K562 (cell line): Measurements from ENCODE around the gene PPP1R12C. TPM values are rescaled to one million over a fixed set of nuclear protein-coding genes. Genes with fewer than 3 reads are reported as not detected.
A peak's percentile ranks its signal among the peaks of the same experiment; 100 is the strongest.

Source experiments
- BRD4 ChIP-seq: fragments of 200-600 bp; sonication (generic); IDR thresholded peaks from 2 replicates; pipeline ENCODE4 v1.6.1; 2017; ENCODE audit warnings: inconsistent platforms
- CHD2 ChIP-seq: IDR thresholded peaks from 2 replicates; pipeline ENCODE4 v1.6.1; 2011; ENCODE audit warnings: low read depth, low read length
- MTA1 ChIP-seq: fragments of 450-650 bp; IDR thresholded peaks from 2 replicates; pipeline ENCODE4 v1.6.1; 2017; ENCODE audit warnings: borderline replicate concordance
- RFX1 ChIP-seq: fragments of 450-650 bp; IDR thresholded peaks from 2 replicates; pipeline ENCODE4 v1.6.1; 2016; ENCODE audit warnings: mild to moderate bottlenecking, moderate library complexity
- ZNF134 ChIP-seq: fragments of 250-450 bp; sonication (Bioruptor Pico); conservative IDR thresholded peaks from 2 replicates; pipeline ENCODE4 v1.4.0; 2020
- polyA plus RNA-seq, 8 experiments: library from polyadenylated mRNA; depleted of rRNA in 4 of 8; stranded (reverse) in 5 of 8; unstranded in 3 of 8; fragments of >200 nt; fragmentation: Nextera tagmentation in 2 of 8; fragmentation: Illumina TruSeq in 1 of 8; extraction: Ambion mirVana in 2 of 8; extraction: Trizol in 1 of 8; gene quantifications; 2 replicates each; pipeline versions ENCODE4 v1.2.1 to v1.2.3, GENCODE V29; 2011 to 2014; ENCODE audit warnings: inconsistent platforms in 1 of 8, missing spikeins in 1 of 8
- total RNA-seq, 7 experiments: library from RNA; depleted of rRNA in 6 of 7; stranded (reverse); fragments of >200 nt in 6 of 7; fragmentation: Illumina TruSeq in 2 of 7; extraction: Trizol in 2 of 7; gene quantifications; 2 replicates each; pipeline versions ENCODE4 v1.2.1 to v1.2.3, GENCODE V29; 2011 to 2021; ENCODE audit warnings: low replicate concordance in 1 of 7
- TF ChIP-seq, protein P1 (sequence below): fragments of 250-450 bp; sonication (Bioruptor Pico); IDR thresholded peaks from 2 replicates; pipeline ENCODE4 v1.4.0; 2020
- TF ChIP-seq, protein P2 (sequence below): fragments of 200-800 bp; sonication (Bioruptor generic); IDR thresholded peaks from 2 replicates; pipeline ENCODE4 v1.6.1; 2017; ENCODE audit warnings: missing genetic modification characterization, missing compliant biosample characterization

Gene PPP1R12C
- total and polyA plus RNA-seq, 9 of the 15 experiments (the other 6 are each of a cell fraction or from before 2014, with no cell fraction given): 1.8 to 136 (median 33.7) TPM

DNA sequence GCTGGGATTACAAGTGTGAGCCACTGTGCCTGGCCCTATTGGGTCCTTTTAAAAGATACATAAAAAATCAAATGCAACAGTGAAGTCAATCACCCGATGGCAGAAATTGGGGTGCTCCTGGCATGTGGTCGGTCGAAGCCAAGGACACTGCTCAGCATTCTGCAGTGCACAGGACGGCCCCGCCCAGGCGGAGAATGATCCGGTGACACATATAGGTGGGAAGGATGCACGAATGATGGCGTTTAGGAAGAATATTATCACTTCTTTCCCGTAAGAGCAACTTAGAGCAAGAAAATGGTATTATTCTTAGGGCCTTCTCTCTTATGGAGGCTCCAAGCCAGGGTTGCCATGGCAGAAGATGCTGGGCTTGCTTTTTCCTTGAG lies 76.2 kb downstream of the PPP1R12C start (continued):
- TF ChIP-seq, protein P1, sequence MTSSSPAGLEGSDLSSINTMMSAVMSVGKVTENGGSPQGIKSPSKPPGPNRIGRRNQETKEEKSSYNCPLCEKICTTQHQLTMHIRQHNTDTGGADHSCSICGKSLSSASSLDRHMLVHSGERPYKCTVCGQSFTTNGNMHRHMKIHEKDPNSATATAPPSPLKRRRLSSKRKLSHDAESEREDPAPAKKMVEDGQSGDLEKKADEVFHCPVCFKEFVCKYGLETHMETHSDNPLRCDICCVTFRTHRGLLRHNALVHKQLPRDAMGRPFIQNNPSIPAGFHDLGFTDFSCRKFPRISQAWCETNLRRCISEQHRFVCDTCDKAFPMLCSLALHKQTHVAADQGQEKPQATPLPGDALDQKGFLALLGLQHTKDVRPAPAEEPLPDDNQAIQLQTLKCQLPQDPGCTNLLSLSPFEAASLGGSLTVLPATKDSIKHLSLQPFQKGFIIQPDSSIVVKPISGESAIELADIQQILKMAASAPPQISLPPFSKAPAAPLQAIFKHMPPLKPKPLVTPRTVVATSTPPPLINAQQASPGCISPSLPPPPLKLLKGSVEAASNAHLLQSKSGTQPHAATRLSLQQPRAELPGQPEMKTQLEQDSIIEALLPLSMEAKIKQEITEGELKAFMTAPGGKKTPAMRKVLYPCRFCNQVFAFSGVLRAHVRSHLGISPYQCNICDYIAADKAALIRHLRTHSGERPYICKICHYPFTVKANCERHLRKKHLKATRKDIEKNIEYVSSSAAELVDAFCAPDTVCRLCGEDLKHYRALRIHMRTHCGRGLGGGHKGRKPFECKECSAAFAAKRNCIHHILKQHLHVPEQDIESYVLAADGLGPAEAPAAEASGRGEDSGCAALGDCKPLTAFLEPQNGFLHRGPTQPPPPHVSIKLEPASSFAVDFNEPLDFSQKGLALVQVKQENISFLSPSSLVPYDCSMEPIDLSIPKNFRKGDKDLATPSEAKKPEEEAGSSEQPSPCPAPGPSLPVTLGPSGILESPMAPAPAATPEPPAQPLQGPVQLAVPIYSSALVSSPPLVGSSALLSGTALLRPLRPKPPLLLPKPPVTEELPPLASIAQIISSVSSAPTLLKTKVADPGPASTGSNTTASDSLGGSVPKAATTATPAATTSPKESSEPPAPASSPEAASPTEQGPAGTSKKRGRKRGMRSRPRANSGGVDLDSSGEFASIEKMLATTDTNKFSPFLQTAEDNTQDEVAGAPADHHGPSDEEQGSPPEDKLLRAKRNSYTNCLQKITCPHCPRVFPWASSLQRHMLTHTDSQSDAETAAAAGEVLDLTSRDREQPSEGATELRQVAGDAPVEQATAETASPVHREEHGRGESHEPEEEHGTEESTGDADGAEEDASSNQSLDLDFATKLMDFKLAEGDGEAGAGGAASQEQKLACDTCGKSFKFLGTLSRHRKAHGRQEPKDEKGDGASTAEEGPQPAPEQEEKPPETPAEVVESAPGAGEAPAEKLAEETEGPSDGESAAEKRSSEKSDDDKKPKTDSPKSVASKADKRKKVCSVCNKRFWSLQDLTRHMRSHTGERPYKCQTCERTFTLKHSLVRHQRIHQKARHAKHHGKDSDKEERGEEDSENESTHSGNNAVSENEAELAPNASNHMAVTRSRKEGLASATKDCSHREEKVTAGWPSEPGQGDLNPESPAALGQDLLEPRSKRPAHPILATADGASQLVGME (CRISPR knock-in tag): no peak
- TF ChIP-seq, protein P2, sequence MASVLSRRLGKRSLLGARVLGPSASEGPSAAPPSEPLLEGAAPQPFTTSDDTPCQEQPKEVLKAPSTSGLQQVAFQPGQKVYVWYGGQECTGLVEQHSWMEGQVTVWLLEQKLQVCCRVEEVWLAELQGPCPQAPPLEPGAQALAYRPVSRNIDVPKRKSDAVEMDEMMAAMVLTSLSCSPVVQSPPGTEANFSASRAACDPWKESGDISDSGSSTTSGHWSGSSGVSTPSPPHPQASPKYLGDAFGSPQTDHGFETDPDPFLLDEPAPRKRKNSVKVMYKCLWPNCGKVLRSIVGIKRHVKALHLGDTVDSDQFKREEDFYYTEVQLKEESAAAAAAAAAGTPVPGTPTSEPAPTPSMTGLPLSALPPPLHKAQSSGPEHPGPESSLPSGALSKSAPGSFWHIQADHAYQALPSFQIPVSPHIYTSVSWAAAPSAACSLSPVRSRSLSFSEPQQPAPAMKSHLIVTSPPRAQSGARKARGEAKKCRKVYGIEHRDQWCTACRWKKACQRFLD (CRISPR knock-in tag): peak; percentile 16; the same call in 1 of the 2 replicates
- TF ChIP-seq BRD4: 0 out of 2 replicates have a peak, but pooled peaks have one; percentile 25
- TF ChIP-seq RFX1: peak; percentile 44; the same call in 1 of the 2 replicates
- peak; percentile 28; the same call in 1 of the 2 replicates for TF ChIP-seq CHD2
- no peak for TF ChIP-seq ZNF134
- TF ChIP-seq MTA1: no peak
